HepG2 (cell line): ENCODE results near the gene EMC10. TPM values are rescaled to one million over a fixed set of nuclear protein-coding genes. Genes with fewer than 3 reads are reported as not detected.

Experiments
- GTF2F1 ChIP-seq: fragments of 150-350 bp; IDR thresholded peaks from 2 replicates; pipeline ENCODE4 v1.6.1; 2014; ENCODE audit warnings: low read length
- HOXA3 ChIP-seq: sonication (generic); formaldehyde crosslinking; IDR thresholded peaks from 2 replicates; pipeline ENCODE4 v1.5.0; 2020; ENCODE audit warnings: missing genetic modification reagents
- KAT7 ChIP-seq: IDR thresholded peaks from 2 replicates; pipeline ENCODE4 v1.6.1; 2018; ENCODE audit warnings: borderline replicate concordance, missing compliant biosample characterization
- NR2F2 ChIP-seq: IDR thresholded peaks from 2 replicates; pipeline ENCODE4 v1.6.1; 2012; ENCODE audit warnings: low read depth, inconsistent platforms, borderline replicate concordance
- PRPF4 ChIP-seq: fragments of 200-400 bp; formaldehyde crosslinking; IDR thresholded peaks from 2 replicates; pipeline ENCODE4 v1.6.1; 2016; ENCODE audit warnings: low read length, low read depth; ENCODE audit not compliant: poor library complexity, severe bottlenecking
- TCF7 ChIP-seq: sonication (generic); IDR thresholded peaks from 2 replicates; pipeline ENCODE4 v1.6.1; 2016; ENCODE audit warnings: antibody characterized with exemption, low read depth
- TGIF2 ChIP-seq: IDR thresholded peaks from 2 replicates; pipeline ENCODE4 v1.6.1; 2016; ENCODE audit warnings: control low read depth, missing compliant biosample characterization
- THYN1 ChIP-seq: sonication (generic); formaldehyde crosslinking; IDR thresholded peaks from 2 replicates; pipeline ENCODE4 v1.8.1; 2023; ENCODE audit warnings: low read depth, mild to moderate bottlenecking, moderate library complexity, missing genetic modification reagents, borderline replicate concordance
- TMF1 ChIP-seq: sonication (generic); formaldehyde crosslinking; IDR thresholded peaks from 2 replicates; pipeline ENCODE4 v1.8.1; 2022; ENCODE audit warnings: low read depth, missing genetic modification reagents
- ZMYM3 ChIP-seq: sonication (generic); formaldehyde crosslinking; IDR thresholded peaks from 2 replicates; pipeline ENCODE4 v1.5.1; 2020; ENCODE audit warnings: mild to moderate bottlenecking, missing genetic modification reagents
- ZNF850 ChIP-seq: sonication (generic); formaldehyde crosslinking; conservative IDR thresholded peaks from 2 replicates; pipeline ENCODE4 v1.9.0; 2021; ENCODE audit warnings: mild to moderate bottlenecking, missing genetic modification reagents
- polyA plus RNA-seq, 8 experiments: library from polyadenylated mRNA; depleted of rRNA in 3 of 8; stranded (reverse) in 7 of 8; unstranded in 1 of 8; fragments of >200 nt; fragmentation: Illumina TruSeq in 4 of 8; extraction: Trizol in 4 of 8; gene quantifications; 2 replicates each; pipeline versions ENCODE4 v1.2.1 to v1.2.3, GENCODE V29; 2011 to 2016; ENCODE audit warnings: low read depth in 4 of 8, missing spikeins in 1 of 8, mixed read lengths in 1 of 8; ENCODE audit not compliant: insufficient read depth in 1 of 8
- total RNA-seq, 5 experiments: library from RNA; depleted of rRNA; stranded (reverse); fragments of >200 nt; fragmentation: Illumina TruSeq; extraction: Trizol; gene quantifications; 2 replicates each; pipeline ENCODE4 v1.2.3, GENCODE V29; 2016; ENCODE audit warnings: low read depth in 1 of 5
- TF ChIP-seq, protein P1 (sequence below): IDR thresholded peaks from 2 replicates; pipeline ENCODE4 v1.6.1; 2016; ENCODE audit warnings: low read depth, missing genetic modification reagents, missing compliant biosample characterization
- TF ChIP-seq, protein P2 (sequence below): sonication (generic); formaldehyde crosslinking; IDR thresholded peaks from 2 replicates; pipeline ENCODE4 v1.9.0; 2022; ENCODE audit warnings: missing genetic modification reagents, mild to moderate bottlenecking, borderline replicate concordance
- TF ChIP-seq, protein P3 (sequence below): sonication (generic); formaldehyde crosslinking; conservative IDR thresholded peaks from 2 replicates; pipeline ENCODE4 v1.5.0; 2020; ENCODE audit warnings: missing genetic modification reagents
- TF ChIP-seq, protein P4 (sequence below): sonication (generic); formaldehyde crosslinking; IDR thresholded peaks from 2 replicates; pipeline ENCODE4 v1.5.0; 2020; ENCODE audit warnings: mild to moderate bottlenecking, missing genetic modification reagents, borderline replicate concordance

Gene EMC10
- total and polyA plus RNA-seq, 2 of the 13 experiments (the other 11 are each of a cell fraction or from before 2014, with no cell fraction given): not detected

DNA sequence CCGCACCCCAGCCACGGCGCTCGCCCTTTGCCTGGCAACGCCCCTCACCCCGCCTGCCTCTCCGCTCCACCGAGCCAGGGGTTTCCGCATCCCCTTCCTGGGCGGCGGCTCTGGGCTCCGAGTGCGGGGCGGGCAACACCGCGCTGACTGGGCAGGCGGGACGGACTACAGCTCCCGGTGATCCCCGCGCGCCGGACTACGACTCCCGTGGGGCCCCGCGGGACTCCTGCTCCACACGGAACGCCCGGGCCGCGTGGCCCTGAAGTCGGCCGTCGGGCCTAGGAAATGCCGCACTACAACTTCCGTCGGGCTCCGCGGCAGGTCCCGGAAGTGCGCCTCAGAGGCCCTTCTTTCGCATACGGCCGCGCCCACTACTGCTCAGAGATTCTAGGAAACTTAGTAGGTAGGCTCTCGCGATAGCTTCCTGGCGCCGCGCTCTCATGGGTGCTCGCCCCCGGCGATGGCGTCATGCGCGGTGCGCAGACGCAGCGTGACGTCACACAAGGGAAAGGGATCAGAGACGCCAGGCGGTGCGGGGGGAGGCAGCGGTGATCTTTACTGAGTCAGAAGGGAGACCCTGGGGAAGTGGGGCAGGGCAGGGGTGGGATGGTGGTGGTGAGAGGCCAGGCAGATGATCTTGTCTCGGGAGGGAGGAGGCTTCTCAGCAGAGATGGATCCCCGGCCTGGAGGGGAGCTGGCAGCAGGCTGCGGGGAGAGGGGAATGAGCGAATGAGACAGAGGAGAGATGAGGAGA is 34.9 kb downstream of the EMC10 start, which contains the start of gene JOSD2 (continued):
- TF ChIP-seq PRPF4: no peak
- TF ChIP-seq, protein P1, sequence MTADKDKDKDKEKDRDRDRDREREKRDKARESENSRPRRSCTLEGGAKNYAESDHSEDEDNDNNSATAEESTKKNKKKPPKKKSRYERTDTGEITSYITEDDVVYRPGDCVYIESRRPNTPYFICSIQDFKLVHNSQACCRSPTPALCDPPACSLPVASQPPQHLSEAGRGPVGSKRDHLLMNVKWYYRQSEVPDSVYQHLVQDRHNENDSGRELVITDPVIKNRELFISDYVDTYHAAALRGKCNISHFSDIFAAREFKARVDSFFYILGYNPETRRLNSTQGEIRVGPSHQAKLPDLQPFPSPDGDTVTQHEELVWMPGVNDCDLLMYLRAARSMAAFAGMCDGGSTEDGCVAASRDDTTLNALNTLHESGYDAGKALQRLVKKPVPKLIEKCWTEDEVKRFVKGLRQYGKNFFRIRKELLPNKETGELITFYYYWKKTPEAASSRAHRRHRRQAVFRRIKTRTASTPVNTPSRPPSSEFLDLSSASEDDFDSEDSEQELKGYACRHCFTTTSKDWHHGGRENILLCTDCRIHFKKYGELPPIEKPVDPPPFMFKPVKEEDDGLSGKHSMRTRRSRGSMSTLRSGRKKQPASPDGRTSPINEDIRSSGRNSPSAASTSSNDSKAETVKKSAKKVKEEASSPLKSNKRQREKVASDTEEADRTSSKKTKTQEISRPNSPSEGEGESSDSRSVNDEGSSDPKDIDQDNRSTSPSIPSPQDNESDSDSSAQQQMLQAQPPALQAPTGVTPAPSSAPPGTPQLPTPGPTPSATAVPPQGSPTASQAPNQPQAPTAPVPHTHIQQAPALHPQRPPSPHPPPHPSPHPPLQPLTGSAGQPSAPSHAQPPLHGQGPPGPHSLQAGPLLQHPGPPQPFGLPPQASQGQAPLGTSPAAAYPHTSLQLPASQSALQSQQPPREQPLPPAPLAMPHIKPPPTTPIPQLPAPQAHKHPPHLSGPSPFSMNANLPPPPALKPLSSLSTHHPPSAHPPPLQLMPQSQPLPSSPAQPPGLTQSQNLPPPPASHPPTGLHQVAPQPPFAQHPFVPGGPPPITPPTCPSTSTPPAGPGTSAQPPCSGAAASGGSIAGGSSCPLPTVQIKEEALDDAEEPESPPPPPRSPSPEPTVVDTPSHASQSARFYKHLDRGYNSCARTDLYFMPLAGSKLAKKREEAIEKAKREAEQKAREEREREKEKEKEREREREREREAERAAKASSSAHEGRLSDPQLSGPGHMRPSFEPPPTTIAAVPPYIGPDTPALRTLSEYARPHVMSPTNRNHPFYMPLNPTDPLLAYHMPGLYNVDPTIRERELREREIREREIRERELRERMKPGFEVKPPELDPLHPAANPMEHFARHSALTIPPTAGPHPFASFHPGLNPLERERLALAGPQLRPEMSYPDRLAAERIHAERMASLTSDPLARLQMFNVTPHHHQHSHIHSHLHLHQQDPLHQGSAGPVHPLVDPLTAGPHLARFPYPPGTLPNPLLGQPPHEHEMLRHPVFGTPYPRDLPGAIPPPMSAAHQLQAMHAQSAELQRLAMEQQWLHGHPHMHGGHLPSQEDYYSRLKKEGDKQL (CRISPR knock-in tag): no peak
- TF ChIP-seq ZMYM3 (CRISPR knock-in tag): no peak
- TF ChIP-seq HOXA3 (CRISPR knock-in tag): peak; percentile 100
- TF ChIP-seq NR2F2: no peak
- TF ChIP-seq, protein P2, sequence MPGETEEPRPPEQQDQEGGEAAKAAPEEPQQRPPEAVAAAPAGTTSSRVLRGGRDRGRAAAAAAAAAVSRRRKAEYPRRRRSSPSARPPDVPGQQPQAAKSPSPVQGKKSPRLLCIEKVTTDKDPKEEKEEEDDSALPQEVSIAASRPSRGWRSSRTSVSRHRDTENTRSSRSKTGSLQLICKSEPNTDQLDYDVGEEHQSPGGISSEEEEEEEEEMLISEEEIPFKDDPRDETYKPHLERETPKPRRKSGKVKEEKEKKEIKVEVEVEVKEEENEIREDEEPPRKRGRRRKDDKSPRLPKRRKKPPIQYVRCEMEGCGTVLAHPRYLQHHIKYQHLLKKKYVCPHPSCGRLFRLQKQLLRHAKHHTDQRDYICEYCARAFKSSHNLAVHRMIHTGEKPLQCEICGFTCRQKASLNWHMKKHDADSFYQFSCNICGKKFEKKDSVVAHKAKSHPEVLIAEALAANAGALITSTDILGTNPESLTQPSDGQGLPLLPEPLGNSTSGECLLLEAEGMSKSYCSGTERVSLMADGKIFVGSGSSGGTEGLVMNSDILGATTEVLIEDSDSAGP (CRISPR knock-in tag): peak; percentile 73; the same call in 1 of the 2 replicates
- TF ChIP-seq TGIF2 (CRISPR knock-in tag): no peak
- TF ChIP-seq KAT7 (CRISPR knock-in tag): no peak
- no peak for TF ChIP-seq TCF7
- TF ChIP-seq GTF2F1: no peak
- TF ChIP-seq, protein P3, sequence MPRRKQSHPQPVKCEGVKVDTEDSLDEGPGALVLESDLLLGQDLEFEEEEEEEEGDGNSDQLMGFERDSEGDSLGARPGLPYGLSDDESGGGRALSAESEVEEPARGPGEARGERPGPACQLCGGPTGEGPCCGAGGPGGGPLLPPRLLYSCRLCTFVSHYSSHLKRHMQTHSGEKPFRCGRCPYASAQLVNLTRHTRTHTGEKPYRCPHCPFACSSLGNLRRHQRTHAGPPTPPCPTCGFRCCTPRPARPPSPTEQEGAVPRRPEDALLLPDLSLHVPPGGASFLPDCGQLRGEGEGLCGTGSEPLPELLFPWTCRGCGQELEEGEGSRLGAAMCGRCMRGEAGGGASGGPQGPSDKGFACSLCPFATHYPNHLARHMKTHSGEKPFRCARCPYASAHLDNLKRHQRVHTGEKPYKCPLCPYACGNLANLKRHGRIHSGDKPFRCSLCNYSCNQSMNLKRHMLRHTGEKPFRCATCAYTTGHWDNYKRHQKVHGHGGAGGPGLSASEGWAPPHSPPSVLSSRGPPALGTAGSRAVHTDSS: no peak
- TF ChIP-seq TMF1 (CRISPR knock-in tag): no peak
- TF ChIP-seq ZNF850 (CRISPR knock-in tag): no peak
- TF ChIP-seq THYN1 (CRISPR knock-in tag): no peak
- TF ChIP-seq, protein P4, sequence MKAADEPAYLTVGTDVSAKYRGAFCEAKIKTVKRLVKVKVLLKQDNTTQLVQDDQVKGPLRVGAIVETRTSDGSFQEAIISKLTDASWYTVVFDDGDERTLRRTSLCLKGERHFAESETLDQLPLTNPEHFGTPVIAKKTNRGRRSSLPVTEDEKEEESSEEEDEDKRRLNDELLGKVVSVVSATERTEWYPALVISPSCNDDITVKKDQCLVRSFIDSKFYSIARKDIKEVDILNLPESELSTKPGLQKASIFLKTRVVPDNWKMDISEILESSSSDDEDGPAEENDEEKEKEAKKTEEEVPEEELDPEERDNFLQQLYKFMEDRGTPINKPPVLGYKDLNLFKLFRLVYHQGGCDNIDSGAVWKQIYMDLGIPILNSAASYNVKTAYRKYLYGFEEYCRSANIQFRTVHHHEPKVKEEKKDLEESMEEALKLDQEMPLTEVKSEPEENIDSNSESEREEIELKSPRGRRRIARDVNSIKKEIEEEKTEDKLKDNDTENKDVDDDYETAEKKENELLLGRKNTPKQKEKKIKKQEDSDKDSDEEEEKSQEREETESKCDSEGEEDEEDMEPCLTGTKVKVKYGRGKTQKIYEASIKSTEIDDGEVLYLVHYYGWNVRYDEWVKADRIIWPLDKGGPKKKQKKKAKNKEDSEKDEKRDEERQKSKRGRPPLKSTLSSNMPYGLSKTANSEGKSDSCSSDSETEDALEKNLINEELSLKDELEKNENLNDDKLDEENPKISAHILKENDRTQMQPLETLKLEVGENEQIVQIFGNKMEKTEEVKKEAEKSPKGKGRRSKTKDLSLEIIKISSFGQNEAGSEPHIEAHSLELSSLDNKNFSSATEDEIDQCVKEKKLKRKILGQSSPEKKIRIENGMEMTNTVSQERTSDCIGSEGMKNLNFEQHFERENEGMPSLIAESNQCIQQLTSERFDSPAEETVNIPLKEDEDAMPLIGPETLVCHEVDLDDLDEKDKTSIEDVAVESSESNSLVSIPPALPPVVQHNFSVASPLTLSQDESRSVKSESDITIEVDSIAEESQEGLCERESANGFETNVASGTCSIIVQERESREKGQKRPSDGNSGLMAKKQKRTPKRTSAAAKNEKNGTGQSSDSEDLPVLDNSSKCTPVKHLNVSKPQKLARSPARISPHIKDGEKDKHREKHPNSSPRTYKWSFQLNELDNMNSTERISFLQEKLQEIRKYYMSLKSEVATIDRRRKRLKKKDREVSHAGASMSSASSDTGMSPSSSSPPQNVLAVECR (CRISPR knock-in tag): peak; percentile 48; the same call in 1 of the 2 replicates
